LNCaP clone FGC (cell line): ENCODE data around the gene ARHGEF12.

ENCODE experiments used
- DNase-seq: peaks from one replicate; pipeline ENCODE4 v3.0.0-alpha.2; 2011; ENCODE audit warnings: low read depth
- H3K4me3 ChIP-seq: 2 replicates; pipeline ENCODE4 v1.5.1; 2011; ENCODE audit warnings: mild to moderate bottlenecking, low read depth, low read length, control low read depth
- TF ChIP-seq, protein P1 (sequence below): IDR thresholded peaks from 2 replicates; pipeline ENCODE4 v1.5.1; 2012; ENCODE audit warnings: mild to moderate bottlenecking; ENCODE audit not compliant: control insufficient read depth, insufficient read depth; ENCODE audit errors: extremely low read depth

The ARHGEF12 gene

DNA sequence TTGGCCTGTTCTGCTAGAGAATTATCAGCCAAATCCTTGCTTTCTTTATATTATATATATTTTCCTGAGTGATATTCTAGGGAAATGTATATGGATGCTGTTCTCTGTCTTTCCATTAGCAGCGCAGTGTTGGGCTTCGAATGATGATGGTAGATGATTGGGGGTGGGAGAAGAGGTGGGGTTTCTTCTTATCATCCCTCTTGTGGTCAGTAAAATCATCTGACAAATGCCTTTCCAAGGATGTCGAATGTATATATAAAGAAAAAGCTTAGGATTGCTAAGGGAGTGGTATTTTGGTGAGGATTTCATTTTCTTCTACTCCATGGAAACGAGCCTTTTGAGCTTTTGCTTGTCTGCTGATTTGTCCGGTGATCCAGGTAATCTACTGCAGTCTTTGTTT is 48.9 kb downstream of the ARHGEF12 start:
- TF ChIP-seq, protein P1, sequence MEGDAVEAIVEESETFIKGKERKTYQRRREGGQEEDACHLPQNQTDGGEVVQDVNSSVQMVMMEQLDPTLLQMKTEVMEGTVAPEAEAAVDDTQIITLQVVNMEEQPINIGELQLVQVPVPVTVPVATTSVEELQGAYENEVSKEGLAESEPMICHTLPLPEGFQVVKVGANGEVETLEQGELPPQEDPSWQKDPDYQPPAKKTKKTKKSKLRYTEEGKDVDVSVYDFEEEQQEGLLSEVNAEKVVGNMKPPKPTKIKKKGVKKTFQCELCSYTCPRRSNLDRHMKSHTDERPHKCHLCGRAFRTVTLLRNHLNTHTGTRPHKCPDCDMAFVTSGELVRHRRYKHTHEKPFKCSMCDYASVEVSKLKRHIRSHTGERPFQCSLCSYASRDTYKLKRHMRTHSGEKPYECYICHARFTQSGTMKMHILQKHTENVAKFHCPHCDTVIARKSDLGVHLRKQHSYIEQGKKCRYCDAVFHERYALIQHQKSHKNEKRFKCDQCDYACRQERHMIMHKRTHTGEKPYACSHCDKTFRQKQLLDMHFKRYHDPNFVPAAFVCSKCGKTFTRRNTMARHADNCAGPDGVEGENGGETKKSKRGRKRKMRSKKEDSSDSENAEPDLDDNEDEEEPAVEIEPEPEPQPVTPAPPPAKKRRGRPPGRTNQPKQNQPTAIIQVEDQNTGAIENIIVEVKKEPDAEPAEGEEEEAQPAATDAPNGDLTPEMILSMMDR, result no peak
- no peak for DNase-seq
- no peak overlapping the region for H3K4me3 ChIP-seq

DNA sequence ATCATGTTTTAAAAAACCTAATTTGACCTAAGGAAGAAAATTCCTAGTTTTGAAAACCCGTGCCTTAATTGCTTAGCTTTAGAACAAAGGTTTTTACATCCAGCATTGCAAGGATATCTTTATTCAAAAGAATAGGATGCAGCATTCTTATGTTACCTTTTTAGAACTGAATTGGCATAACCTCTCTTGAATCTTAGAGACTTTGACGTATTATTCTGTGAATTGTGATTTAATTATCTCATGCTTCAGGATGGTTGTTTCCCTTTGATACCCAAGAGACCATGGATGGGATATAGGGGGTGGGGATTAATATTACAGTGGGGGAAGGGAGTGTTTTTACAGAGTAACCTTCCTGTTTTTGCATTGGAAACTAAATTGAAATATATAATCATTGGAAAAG is 49.4 kb downstream of the ARHGEF12 start:
- no peak overlapping the region for H3K4me3 ChIP-seq
- TF ChIP-seq, protein P1, result no peak
- no peak for DNase-seq

DNA sequence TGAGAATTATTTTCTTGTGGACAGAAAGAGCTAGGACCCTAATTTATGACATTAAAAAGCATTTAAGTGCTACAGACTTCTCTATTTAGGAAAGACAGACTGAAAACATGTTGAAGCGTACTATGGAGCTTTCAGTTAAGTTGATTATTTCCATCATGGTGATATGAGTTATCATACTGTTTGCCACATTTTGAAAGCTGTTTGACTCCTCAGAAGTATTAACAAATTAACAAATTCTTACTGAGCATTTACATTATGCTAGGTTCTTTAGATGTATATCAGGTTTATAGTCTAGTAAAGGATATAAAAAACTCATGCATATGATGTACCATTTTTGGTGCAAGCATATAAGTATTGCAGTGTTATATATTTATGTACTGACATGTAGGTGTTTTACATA is 50.1 kb downstream of the ARHGEF12 start:
- TF ChIP-seq, protein P1, result no peak
- no peak for DNase-seq

DNA sequence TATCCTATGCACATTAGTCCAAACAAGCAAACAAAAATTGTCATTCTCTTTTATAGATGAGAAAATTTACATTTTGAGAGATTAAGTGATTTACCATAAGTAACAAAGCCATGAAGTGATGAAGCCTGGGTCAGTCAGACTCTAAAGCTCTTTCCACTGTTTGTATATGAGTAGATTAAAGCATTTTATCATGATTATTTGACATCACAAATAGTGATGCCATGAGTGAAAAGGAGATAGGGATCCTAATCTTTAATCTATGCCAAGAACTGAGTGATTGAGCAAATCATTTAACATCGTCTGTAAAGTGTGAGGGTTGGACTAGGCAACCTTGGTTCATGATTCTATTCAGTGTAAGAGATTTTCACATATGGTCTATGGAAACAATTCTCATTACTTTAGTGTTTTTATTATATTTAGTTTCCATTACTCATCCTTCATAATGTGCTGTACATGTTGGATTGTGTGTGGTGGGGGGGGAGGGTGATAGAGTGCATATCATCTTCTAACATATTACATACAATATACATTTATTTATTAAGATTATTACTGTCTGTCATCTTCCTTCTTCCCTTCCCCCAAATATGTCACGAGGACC is 50.7 kb downstream of the ARHGEF12 start:
- TF ChIP-seq, protein P1, result no peak
- DNase-seq, result no peak

More for the DNA sequence above, 50.1 kb downstream of the ARHGEF12 start:
- H3K4me3 ChIP-seq, result no peak overlapping the region

DNA sequence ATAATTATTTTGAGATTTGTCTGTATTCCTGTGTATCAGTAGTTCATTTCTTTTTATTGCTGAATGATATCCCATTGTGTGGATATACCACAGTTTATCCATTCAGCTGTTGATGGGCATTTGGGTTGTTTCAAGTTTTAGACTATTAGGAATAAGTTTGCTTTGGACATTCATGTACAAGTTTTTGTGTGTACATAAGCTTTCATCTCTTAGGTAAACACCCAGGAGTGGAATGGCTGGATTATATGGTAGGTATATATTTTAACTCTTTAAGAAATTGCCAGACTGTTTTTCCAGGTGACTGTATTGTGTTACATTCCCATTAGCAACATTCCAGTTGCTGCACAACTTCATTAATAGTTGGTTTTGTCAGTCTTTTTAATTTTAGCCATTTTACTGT is 52.0 kb downstream of the ARHGEF12 start:
- no peak overlapping the region for H3K4me3 ChIP-seq
- TF ChIP-seq, protein P1, result no peak
- no peak for DNase-seq

More for the DNA sequence above, 50.7 kb downstream of the ARHGEF12 start:
- H3K4me3 ChIP-seq, result no peak overlapping the region

DNA sequence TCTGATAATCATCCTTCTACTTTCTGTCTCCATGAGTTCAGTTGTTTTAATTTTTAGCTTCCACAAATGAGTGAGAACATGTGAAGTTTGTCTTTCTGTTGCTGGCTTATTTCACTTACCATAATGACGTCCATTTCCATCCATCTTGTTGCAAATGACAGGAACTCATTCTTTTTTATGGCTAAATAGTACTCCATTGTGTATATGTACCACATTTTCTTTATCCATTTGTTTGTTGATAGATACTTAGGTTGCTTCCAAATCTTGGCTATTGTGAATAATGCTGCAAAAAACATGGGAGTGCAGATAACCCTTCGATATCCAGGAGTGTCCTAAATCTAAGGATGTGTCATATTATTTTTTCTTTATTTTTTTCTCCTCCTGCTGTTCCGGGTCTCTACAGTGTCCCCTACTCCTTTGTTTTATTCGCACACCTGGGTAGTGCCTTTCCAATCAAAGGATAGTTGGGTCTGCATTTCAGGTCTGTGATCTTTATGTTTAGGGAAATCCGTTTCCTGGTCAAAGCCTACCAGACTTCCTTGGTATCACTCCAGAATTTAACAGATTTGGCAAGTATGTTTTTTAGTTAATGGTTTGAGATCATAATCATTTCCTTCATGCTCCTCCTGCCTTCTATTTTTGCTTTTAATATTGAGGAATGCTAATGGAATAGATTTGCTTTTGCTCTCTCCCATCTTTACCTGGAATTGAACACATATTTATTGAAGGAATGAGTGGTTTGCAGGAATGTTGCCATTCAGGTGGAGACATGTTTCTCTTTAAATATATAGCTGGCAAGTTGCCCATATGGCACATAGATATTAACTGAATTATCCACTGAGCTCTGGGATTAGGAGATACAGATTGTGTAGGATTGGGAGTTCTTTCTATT is 53.7 kb downstream of the ARHGEF12 start:
- H3K4me3 ChIP-seq, result no peak overlapping the region
- DNase-seq, result no peak
- TF ChIP-seq, protein P1, result no peak
